ENCODE data around the gene APOL2.

GRCh38 chr22:36177160-36177559 is 62.2 kb downstream of the APOL2 start:
- no peak for TF ChIP-seq CTCF (IDR thresholded peaks at IDR 0.05; ENCODE audit: low read length)
- TF ChIP-seq EZH2phosphoT487 (IDR thresholded peaks at IDR 0.05; ENCODE audit: low read length), result no peak
